Activated CD4-positive, alpha-beta T cell treated with anti-CD3 and anti-CD28 coated beads, Interleukin-2, amount 10 ng/mL, durations not matched to agents 7 days and 5 days (primary cell): ENCODE results near the gene RCAN2. TPM values are rescaled to one million over a fixed set of nuclear protein-coding genes. Genes with fewer than 3 reads are reported as not detected.

Source experiments
- CTCF ChIA-PET: fragments of 350-600 bp; sonication (Branson Sonifier 250); formaldehyde crosslinking; loops from one replicate; lab custom pipeline; 2021; ENCODE audit warnings: antibody characterized with exemption; lab: Charles Lee
- POLR2A ChIA-PET: fragments of 350-600 bp; sonication (Branson Sonifier 250); formaldehyde crosslinking; loops from one replicate; lab custom pipeline; 2021; ENCODE audit warnings: antibody characterized with exemption; lab: Charles Lee
- DNase-seq: peaks from one replicate; pipeline ENCODE4 v3.0.0-alpha.2; 2020
- H3K27ac Mint-ChIP-seq: one replicate; pipeline ENCODE4 v1.8.0; 2021; ENCODE audit warnings: mild to moderate bottlenecking, moderate library complexity, mixed read lengths
- H3K27me3 Mint-ChIP-seq: one replicate; pipeline ENCODE4 v1.8.0; 2021; ENCODE audit warnings: mixed read lengths
- H3K36me3 Mint-ChIP-seq: one replicate; pipeline ENCODE4 v1.8.0; 2021; ENCODE audit warnings: low read depth, mixed read lengths
- H3K4me1 Mint-ChIP-seq: one replicate; pipeline ENCODE4 v1.8.0; 2021; ENCODE audit warnings: mixed read lengths
- H3K4me3 Mint-ChIP-seq: one replicate; pipeline ENCODE4 v1.8.0; 2021; ENCODE audit warnings: mild to moderate bottlenecking, moderate library complexity, mixed read lengths
- H3K9me3 Mint-ChIP-seq: one replicate; pipeline ENCODE4 v1.8.0; 2021; ENCODE audit warnings: mixed read lengths
- total RNA-seq, 2 experiments: library from RNA; stranded (reverse); gene quantifications; one replicate each; pipeline ENCODE4 v1.2.3, GENCODE V29; 2021

RCAN2 gene
- total RNA-seq, 2 experiments from 2014 or later = 0.57 to 0.65 TPM

DNA sequence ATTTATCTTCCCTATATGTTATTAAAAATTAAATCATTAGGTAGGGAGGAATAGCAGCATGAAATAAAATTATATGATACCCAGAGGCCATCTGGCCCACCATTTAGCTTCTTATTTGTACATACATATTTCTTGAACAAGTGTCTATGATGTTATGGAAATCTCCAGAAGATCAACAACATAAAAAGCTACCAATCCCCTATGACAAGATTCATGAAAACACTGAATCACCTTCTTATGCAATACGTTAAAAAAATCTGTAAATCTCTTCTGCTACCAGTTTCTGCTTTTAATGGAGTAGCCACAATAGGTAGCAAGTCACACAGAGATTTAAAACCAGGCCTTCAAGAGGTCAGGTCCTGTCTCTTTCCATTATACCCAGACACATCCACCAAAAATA lies 194.7 kb downstream of the RCAN2 start:
- Mint-ChIP-seq H3K27me3 (peaks cover 26% of the 10 kb centered on the region), H3K4me1 (no peaks in the 10 kb centered on the region), H3K27ac (no peak overlapping the region), H3K9me3 (no peaks in the 10 kb centered on the region), H3K4me3 (no peak overlapping the region), H3K36me3 (no peaks in the 10 kb centered on the region)
- DNase-seq = no peak
- POLR2A ChIA-PET = no interaction called here
- CTCF ChIA-PET = no interaction called here

DNA sequence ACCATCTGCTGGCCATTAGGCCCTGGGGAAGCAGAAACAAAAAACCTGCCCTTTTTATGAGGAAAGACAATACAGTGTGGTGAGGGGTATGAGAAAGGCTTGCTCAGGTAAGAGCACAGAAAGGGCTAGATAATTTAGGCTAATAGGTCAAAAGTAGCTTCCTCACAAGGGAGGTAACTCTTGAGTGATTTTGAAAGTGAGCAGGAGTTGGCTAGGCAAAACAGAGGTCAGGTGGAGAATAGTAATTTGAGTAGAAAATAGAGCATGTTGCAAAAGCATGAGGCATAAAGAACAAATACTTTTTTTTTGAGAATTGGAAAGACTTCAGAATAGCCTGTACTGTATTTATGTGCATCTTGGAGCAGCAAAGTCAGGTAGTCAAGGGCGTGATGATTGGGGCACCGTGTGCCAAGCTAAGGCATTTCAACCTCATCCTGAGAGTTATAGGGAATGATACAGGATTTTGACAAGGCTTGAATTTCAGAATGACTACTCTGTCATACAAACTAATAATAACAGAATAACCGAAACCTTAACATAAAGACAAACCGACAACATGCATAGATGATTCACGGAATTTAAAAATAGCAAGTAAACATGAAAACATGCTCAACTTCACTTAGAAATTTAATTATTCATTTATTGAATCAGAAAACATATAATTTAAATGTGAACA lies 197.5 kb downstream of the RCAN2 start:
- H3K9me3 Mint-ChIP-seq = no peaks in the 10 kb centered on the region
- H3K4me3 Mint-ChIP-seq = no peak overlapping the region
- POLR2A ChIA-PET = no interaction called here
- H3K27me3 Mint-ChIP-seq = peaks cover 28% of the 10 kb centered on the region
- CTCF ChIA-PET = no interaction called here
- no peaks in the 10 kb centered on the region for H3K36me3 Mint-ChIP-seq
- H3K27ac Mint-ChIP-seq = no peak overlapping the region
- no peaks in the 10 kb centered on the region for H3K4me1 Mint-ChIP-seq
- DNase-seq = no peak

DNA sequence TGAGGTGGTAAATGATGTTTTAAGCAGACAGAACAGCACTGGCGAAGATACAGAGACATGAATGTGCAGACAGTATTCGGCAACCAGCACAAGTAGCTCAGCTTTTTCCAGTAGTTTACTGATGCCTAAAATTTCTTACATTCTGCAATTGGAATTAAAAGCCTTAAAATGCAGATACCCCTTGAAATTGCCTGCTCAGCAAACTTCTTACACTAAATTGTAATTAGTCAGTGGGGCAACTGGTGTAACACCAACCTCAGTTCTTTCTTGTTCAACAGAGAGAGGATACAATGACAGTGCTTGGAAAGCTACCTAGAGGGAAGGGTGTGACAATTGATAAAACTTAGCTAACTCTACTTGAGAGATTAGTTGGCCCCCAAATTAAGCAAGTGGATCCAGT lies 199.4 kb downstream of the RCAN2 start:
- Mint-ChIP-seq H3K36me3 (no peaks in the 10 kb centered on the region), H3K9me3 (no peaks in the 10 kb centered on the region), H3K4me1 (no peaks in the 10 kb centered on the region), H3K4me3 (no peak overlapping the region), H3K27me3 (peaks cover 28% of the 10 kb centered on the region), H3K27ac (no peak overlapping the region)
- CTCF ChIA-PET = no interaction called here
- DNase-seq = no peak
- POLR2A ChIA-PET = no interaction called here

DNA sequence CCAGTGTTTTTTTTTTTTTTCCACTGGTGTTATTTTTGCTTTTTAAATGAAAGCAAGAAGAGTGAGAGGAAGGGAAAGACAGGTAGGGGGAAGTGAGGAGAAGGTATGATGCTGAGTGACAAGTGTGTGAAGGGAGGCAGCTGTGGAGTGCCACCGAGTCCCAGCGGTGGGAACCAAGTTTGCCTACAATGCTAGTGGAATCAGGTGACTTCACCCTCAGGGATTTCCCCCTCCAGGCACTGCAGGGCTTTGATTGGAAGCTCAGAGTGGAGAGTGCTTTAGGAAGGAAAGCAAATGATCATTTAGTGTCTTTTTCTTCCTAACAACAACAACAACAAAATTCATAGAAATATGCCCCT lies 200.0 kb downstream of the RCAN2 start:
- CTCF ChIA-PET = interaction anchor here (0.6 kb wide), 1 partner anchor 1148 kb away, joined by 3 read pairs; no protein-coding TSS in a partner anchor

DNA sequence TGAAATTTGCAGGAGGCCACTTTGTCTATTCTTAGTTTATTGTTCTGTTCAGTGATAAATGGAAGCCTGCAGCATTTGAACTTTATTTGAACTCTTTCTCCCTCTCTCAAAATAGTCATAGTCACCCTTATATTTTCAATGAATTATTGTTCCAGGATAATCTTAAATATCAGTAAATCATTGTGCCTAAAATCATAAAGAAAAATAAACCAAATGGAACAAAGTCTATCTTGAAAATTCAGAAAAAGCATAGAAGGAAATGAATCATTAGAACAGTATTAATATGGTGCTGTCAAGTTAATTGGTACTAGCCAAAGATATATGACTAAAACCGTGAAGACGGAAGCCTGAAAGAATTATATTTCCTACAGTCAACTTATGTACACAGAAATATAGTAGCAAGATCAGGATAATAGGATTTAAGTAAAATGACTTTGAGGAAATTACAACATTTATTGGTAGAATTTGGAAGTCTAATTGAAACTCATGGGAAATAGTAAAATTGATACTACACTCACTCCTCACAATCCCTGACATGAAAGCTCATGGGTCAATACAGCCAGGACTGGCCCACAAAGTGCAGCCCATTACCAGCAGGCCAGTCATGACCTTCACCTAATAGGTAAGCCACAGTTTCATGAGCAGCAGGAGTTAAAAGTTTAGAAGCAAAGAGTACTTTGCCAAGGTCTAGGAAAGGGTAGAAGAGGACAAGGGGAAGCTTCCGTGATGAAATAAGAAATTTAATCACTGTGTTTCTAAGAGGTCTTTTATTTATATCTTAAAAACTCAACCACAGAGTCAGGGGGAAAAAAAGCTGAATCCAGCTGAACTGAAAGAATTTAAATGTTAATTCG lies 200.6 kb downstream of the RCAN2 start:
- no peak overlapping the region for H3K27ac Mint-ChIP-seq
- H3K36me3 Mint-ChIP-seq = no peaks in the 10 kb centered on the region
- no peak overlapping the region for H3K4me3 Mint-ChIP-seq
- no peak for DNase-seq
- H3K27me3 Mint-ChIP-seq = peaks cover 27% of the 10 kb centered on the region
- H3K4me1 Mint-ChIP-seq = no peaks in the 10 kb centered on the region
- POLR2A ChIA-PET = no interaction called here
- H3K9me3 Mint-ChIP-seq = no peaks in the 10 kb centered on the region
- CTCF ChIA-PET = interaction anchor here (0.6 kb wide), 1 partner anchor 1149 kb away, joined by 3 read pairs; no protein-coding TSS in a partner anchor

More for the DNA sequence above, 200.0 kb downstream of the RCAN2 start:
- Mint-ChIP-seq H3K27ac (no peak overlapping the region), H3K36me3 (no peaks in the 10 kb centered on the region), H3K27me3 (peaks cover 28% of the 10 kb centered on the region), H3K4me1 (no peaks in the 10 kb centered on the region), H3K4me3 (no peak overlapping the region), H3K9me3 (no peaks in the 10 kb centered on the region)
- POLR2A ChIA-PET = no interaction called here
- no peak for DNase-seq

DNA sequence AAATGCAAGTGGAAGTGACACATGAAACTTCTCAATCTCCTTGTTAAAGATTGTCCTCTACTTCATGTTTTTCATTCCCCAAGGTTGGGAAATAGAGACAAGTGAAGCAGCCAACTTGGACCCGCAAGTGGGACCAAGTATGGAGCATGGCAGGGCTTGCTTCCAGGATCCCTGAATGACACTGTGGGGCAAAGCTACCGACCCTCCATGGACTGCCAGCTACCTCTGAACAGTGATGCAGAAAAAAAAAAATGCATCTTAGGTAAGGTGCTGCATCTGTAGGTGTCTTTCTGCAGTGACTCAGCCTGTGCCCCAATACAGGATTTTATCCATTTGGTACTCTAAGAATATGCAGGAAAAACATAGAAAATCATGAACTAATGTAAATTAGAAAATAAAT lies 201.4 kb downstream of the RCAN2 start:
- CTCF ChIA-PET = no interaction called here
- no peaks in the 10 kb centered on the region for H3K9me3 Mint-ChIP-seq

DNA sequence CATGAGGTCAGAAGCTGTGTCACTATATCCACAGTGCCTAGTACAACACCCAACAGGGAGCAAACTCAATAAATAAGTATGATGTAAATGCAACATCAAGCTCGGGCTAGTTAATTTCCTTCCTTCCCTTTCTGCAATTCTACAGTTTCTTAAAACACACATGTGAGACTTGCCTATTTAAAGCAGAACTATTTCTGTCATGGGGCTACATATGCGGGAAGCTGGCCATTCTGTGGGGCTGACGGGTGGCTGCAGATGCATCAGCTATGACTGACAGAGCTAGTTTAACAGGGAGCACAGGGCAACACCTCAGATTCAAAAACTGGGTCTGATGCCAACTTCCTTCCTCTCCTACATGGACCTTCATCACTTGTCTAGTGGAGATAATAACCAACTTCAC lies 202.4 kb downstream of the RCAN2 start:
- Mint-ChIP-seq H3K9me3 (no peaks in the 10 kb centered on the region), H3K27me3 (peaks cover 18% of the 10 kb centered on the region), H3K36me3 (no peaks in the 10 kb centered on the region), H3K4me1 (no peaks in the 10 kb centered on the region), H3K4me3 (no peak overlapping the region), H3K27ac (no peak overlapping the region)
- no peak for DNase-seq
- ChIA-PET CTCF (no interaction called here), POLR2A (no interaction called here)

More for the DNA sequence above, 201.4 kb downstream of the RCAN2 start:
- Mint-ChIP-seq H3K4me1 (no peaks in the 10 kb centered on the region), H3K36me3 (no peaks in the 10 kb centered on the region), H3K27me3 (peaks cover 19% of the 10 kb centered on the region), H3K27ac (no peak overlapping the region), H3K4me3 (no peak overlapping the region)
- DNase-seq = no peak
- POLR2A ChIA-PET = no interaction called here

DNA sequence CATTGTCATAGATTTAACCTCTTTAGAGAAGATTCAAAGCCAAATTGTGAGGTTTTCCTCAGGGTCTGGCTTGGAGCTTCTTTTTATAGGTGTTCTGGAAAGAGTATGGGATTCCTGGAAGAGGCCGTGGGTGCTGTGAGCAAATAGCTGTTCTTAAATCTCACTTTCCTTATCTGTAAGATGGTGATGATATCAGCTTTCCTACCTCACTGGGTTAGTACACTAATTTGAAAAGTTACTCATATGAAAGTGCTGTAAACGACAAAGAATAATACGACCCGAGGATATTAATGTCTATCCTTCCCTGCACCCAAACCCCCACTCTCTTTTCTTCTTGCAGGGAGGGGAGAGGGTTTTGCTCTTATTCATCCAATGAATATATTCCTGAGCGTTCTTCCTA lies 203.6 kb downstream of the RCAN2 start:
- ChIA-PET POLR2A (no interaction called here), CTCF (no interaction called here)
- no peak overlapping the region for H3K4me3 Mint-ChIP-seq
- no peaks in the 10 kb centered on the region for H3K9me3 Mint-ChIP-seq
- H3K4me1 Mint-ChIP-seq = no peaks in the 10 kb centered on the region
- peaks cover 15% of the 10 kb centered on the region for H3K27me3 Mint-ChIP-seq
- DNase-seq = no peak
- no peaks in the 10 kb centered on the region for H3K36me3 Mint-ChIP-seq
- no peak overlapping the region for H3K27ac Mint-ChIP-seq

DNA sequence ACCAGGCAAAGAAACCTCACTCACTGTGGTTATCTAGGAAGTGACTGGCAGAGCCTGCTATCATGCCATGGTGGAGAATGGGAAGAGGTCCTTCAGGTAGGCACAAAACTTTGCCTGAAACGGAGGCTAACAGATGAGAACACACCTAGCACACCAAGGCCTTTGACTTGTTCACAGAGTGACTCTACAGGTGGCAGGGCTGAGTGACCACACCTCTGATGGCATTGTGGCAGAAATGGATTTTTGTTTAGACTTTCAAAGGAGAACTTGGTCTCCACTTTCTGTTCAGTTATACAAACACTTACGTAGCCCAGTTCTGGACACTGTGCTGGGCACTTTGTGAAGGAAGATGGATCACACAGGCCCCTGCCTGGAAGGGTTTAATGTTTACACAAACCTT lies 204.2 kb downstream of the RCAN2 start:
- DNase-seq = no peak
- Mint-ChIP-seq H3K36me3 (no peaks in the 10 kb centered on the region), H3K9me3 (no peaks in the 10 kb centered on the region), H3K27me3 (peaks cover 15% of the 10 kb centered on the region), H3K27ac (no peak overlapping the region), H3K4me1 (no peaks in the 10 kb centered on the region), H3K4me3 (no peak overlapping the region)
- POLR2A ChIA-PET = no interaction called here
- CTCF ChIA-PET = no interaction called here

DNA sequence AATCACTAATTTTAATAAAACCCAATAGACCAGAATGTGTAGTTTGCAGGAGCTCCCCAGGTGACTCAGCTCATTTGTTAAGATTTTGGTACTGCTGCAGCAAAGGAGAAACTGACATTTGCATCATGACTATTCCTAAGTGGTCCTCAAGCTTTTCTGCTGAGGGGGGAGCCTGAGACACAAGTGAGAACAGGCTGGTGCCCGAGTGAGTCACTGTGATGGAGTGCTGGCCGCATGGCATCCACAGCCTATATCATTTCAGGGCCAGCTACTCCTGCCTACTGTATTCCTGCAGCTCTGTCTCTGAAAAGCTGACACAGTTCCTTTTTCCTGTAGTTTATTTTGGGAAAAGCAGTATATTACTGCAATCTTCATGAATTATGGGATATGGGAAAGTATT lies 206.8 kb downstream of the RCAN2 start:
- no peak overlapping the region for H3K27ac Mint-ChIP-seq
- no peak for DNase-seq
- ChIA-PET POLR2A (interaction anchor here (0.5 kb wide), 1 partner anchor 39 kb away, joined by 3 read pairs; no protein-coding TSS in a partner anchor), CTCF (interaction anchor here (1.0 kb wide), 1 partner anchor 9 kb away, joined by 3 read pairs; no protein-coding TSS in a partner anchor)
- no peaks in the 10 kb centered on the region for H3K9me3 Mint-ChIP-seq
- no peaks in the 10 kb centered on the region for H3K36me3 Mint-ChIP-seq
- no peak overlapping the region for H3K4me3 Mint-ChIP-seq
- H3K27me3 Mint-ChIP-seq = peaks cover 4% of the 10 kb centered on the region
- H3K4me1 Mint-ChIP-seq = no peaks in the 10 kb centered on the region

DNA sequence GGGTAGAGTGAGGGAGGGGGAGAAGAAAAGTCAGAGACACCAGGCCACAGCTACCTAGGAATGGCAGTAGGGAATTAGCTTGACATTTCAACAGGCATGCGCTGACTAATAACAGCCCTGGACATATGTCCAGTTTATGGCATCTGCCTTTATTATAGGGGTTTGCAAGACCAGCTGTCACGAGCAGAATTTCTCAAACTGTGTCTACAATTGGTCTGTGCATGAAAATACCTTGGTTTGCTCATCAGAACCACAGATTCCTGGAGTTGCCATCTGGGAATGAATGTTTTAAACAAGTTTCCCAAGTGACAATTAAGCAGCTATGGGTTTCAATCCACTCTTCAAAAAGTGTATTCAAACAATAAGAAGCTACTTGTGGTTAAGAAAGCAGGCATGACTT lies 210.1 kb downstream of the RCAN2 start:
- Mint-ChIP-seq H3K9me3 (no peaks in the 10 kb centered on the region), H3K4me1 (no peaks in the 10 kb centered on the region), H3K36me3 (no peaks in the 10 kb centered on the region), H3K27me3 (peaks cover 8% of the 10 kb centered on the region), H3K4me3 (no peak overlapping the region), H3K27ac (no peak overlapping the region)
- CTCF ChIA-PET = no interaction called here
- DNase-seq = no peak
- POLR2A ChIA-PET = no interaction called here

DNA sequence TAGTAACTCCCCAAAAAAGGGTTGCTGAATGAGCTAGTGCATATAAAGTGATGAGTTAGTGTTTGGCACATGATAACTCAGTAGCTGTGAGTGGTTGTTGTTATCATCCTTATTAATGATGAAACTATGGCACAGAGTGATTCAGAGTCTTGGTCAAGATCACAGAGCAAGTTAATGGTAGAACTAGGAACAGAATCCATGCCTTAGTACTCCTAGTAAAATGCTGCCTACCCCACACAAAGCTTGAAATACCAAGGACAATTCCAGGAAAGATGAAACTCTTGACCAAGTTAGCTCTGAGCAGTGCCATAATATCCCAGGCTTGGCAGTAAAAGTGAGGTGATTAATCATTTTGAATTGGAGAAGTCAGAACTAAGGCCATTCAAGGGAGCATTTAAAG lies 211.4 kb downstream of the RCAN2 start:
- DNase-seq = no peak
- Mint-ChIP-seq H3K9me3 (no peaks in the 10 kb centered on the region), H3K27me3 (peaks cover 9% of the 10 kb centered on the region), H3K4me1 (no peaks in the 10 kb centered on the region), H3K36me3 (no peaks in the 10 kb centered on the region), H3K4me3 (no peak overlapping the region), H3K27ac (no peak overlapping the region)
- POLR2A ChIA-PET = no interaction called here
- CTCF ChIA-PET = no interaction called here

DNA sequence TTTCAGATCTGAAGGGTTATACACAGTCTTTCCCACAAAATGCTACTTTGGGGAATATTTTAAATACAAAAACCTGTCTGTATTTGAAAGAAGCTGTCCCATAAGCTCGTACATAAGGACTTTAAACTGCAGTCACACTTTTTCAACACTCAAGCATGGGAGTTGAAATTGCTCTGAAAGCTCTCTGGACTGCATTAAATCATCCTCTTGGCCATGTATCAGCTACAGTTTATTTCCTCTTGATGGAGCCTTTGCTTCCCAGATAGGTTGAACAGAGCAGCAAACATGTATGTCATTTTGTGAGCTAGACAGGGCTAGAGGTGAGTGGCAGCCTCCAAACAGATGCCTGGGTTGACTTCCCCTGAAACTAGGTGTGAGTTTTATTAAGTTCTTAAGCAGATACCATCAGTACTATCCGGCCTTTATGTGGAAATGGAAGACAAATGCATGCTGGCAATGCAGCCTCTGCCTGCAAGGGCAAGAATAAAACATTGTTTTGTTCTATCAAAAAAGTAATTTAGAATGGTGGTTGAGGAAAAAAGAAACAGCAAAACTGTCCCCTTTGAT lies 214.6 kb downstream of the RCAN2 start:
- ChIA-PET CTCF (no interaction called here), POLR2A (no interaction called here)
- H3K9me3 Mint-ChIP-seq = no peaks in the 10 kb centered on the region
- H3K27ac Mint-ChIP-seq = no peak overlapping the region
- H3K27me3 Mint-ChIP-seq = peaks cover 12% of the 10 kb centered on the region
- no peaks in the 10 kb centered on the region for H3K4me1 Mint-ChIP-seq
- DNase-seq = no peak
- no peaks in the 10 kb centered on the region for H3K36me3 Mint-ChIP-seq
- no peak overlapping the region for H3K4me3 Mint-ChIP-seq
